Mesenchymal stem cell (in vitro differentiated cells and primary cell): Measurements from ENCODE around the gene ARID5B.
"Not testable (repeated sequence)": the region's sequence is repeated elsewhere in the genome, so short reads cannot be mapped to it uniquely, and the experiment has no call there.

Experiments used
- DNase-seq: peaks from one replicate; pipeline ENCODE4 v3.0.0-alpha.2; 2013
- H2AFZ ChIP-seq: one replicate; pipeline ENCODE4 v1.6.1; 2013; ENCODE audit warnings: low read depth, mild to moderate bottlenecking, control low read depth, inconsistent platforms, low read length, moderate library complexity
- H2AK5ac ChIP-seq: 2 replicates; pipeline ENCODE4 v1.6.1; 2013; ENCODE audit warnings: low read length, moderate library complexity, mild to moderate bottlenecking, inconsistent platforms; ENCODE audit not compliant: severe bottlenecking
- H2BK120ac ChIP-seq: one replicate; pipeline ENCODE4 v1.6.1; 2013; ENCODE audit warnings: low read depth, mild to moderate bottlenecking, inconsistent platforms, low read length, moderate library complexity
- H2BK12ac ChIP-seq, 2 experiments: one replicate each; pipeline ENCODE4 v1.6.1; 2013; ENCODE audit warnings: inconsistent platforms in 2 of 2, low read length in 2 of 2, mild to moderate bottlenecking in 2 of 2, moderate library complexity in 2 of 2, control low read depth in 1 of 2
- H2BK15ac ChIP-seq: one replicate; pipeline ENCODE4 v1.6.1; 2013; ENCODE audit warnings: mild to moderate bottlenecking, low read depth, inconsistent platforms; ENCODE audit not compliant: poor library complexity, severe bottlenecking
- H2BK5ac ChIP-seq: 2 replicates; pipeline ENCODE4 v1.6.1; 2013; ENCODE audit warnings: low read depth, mild to moderate bottlenecking, low read length, control low read depth, inconsistent platforms; ENCODE audit not compliant: poor library complexity, severe bottlenecking
- H3K14ac ChIP-seq, 2 experiments: one replicate each; pipeline ENCODE4 v1.6.1; 2013; ENCODE audit warnings: inconsistent platforms in 2 of 2, low read length in 2 of 2, control low read depth in 1 of 2, mild to moderate bottlenecking in 1 of 2, moderate library complexity in 1 of 2
- H3K18ac ChIP-seq, 2 experiments: one replicate each; pipeline ENCODE4 v1.6.1; 2013; ENCODE audit warnings: inconsistent platforms in 2 of 2, low read length in 2 of 2, control low read depth in 1 of 2, low read depth in 1 of 2, mild to moderate bottlenecking in 1 of 2
- H3K23ac ChIP-seq, 2 experiments: one replicate each; pipeline ENCODE4 v1.6.1; 2013; ENCODE audit warnings: inconsistent platforms in 2 of 2, low read length in 2 of 2, mild to moderate bottlenecking in 2 of 2, moderate library complexity in 2 of 2, control low read depth in 1 of 2
- H3K27ac ChIP-seq: 2 replicates; pipeline ENCODE4 v1.5.1; 2013; ENCODE audit warnings: mild to moderate bottlenecking, moderate library complexity, low read length, control low read depth, inconsistent platforms; ENCODE audit not compliant: poor library complexity, severe bottlenecking
- H3K27me3 ChIP-seq, 2 experiments: 2 replicates each; pipeline versions ENCODE4 v1.6.1 to v1.7.0; 2013; ENCODE audit warnings: low read length in 2 of 2, mild to moderate bottlenecking in 2 of 2, moderate library complexity in 2 of 2, control low read depth in 1 of 2, inconsistent platforms in 1 of 2; ENCODE audit not compliant: control insufficient read depth in 1 of 2, insufficient read depth in 1 of 2
- H3K36me3 ChIP-seq, 2 experiments: 2 replicates each; pipeline versions ENCODE4 v1.6.1 to v1.7.0; 2013; ENCODE audit warnings: low read length in 2 of 2, control low read depth in 1 of 2, inconsistent platforms in 1 of 2, low read depth in 1 of 2, mild to moderate bottlenecking in 1 of 2; ENCODE audit not compliant: insufficient read depth in 2 of 2, control insufficient read depth in 1 of 2
- H3K4ac ChIP-seq, 2 experiments: one replicate each; pipeline ENCODE4 v1.6.1; 2013; ENCODE audit warnings: inconsistent platforms in 2 of 2, low read length in 2 of 2, mild to moderate bottlenecking in 2 of 2, moderate library complexity in 2 of 2, control low read depth in 1 of 2, low read depth in 1 of 2
- H3K4me1 ChIP-seq: 2 replicates; pipeline ENCODE4 v1.6.1; 2013; ENCODE audit warnings: low read depth, low read length, control low read depth; ENCODE audit not compliant: control insufficient read depth, insufficient read depth
- H3K4me2 ChIP-seq: 2 replicates; pipeline ENCODE4 v1.6.1; 2013; ENCODE audit warnings: low read length, mild to moderate bottlenecking, inconsistent platforms; ENCODE audit not compliant: poor library complexity, severe bottlenecking
- H3K4me3 ChIP-seq, 2 experiments: 2 replicates each; pipeline versions ENCODE4 v1.5.1 to v1.7.0; 2013; ENCODE audit warnings: low read length in 2 of 2, mild to moderate bottlenecking in 2 of 2, control low read depth in 1 of 2, low read depth in 1 of 2; ENCODE audit not compliant: insufficient read depth in 1 of 2
- H3K79me1 ChIP-seq: replicated peaks from 2 replicates; pipeline ENCODE4 v1.6.1; 2013; ENCODE audit warnings: mild to moderate bottlenecking, control low read depth, low read length, inconsistent platforms; ENCODE audit not compliant: poor library complexity, severe bottlenecking
- H3K9ac ChIP-seq: 2 replicates; pipeline ENCODE4 v1.7.0; 2013; ENCODE audit warnings: mild to moderate bottlenecking, low read length, moderate library complexity
- H3K9me3 ChIP-seq: 2 replicates; pipeline ENCODE4 v1.7.0; 2013; ENCODE audit warnings: mild to moderate bottlenecking, low read length; ENCODE audit not compliant: control insufficient read depth
- H4K8ac ChIP-seq: one replicate; pipeline ENCODE4 v1.6.1; 2013; ENCODE audit warnings: inconsistent platforms, mild to moderate bottlenecking, low read length, moderate library complexity
- H4K91ac ChIP-seq: one replicate; pipeline ENCODE4 v1.6.1; 2013; ENCODE audit warnings: mild to moderate bottlenecking, low read length, inconsistent platforms
- WGBS: methylation state at CpG from one replicate; pipeline ENCODE4 v1.1.7; 2013; ENCODE audit warnings: mixed read lengths; 5-methylcytosine and 5-hydroxymethylcytosine counted together

ARID5B gene

DNA sequence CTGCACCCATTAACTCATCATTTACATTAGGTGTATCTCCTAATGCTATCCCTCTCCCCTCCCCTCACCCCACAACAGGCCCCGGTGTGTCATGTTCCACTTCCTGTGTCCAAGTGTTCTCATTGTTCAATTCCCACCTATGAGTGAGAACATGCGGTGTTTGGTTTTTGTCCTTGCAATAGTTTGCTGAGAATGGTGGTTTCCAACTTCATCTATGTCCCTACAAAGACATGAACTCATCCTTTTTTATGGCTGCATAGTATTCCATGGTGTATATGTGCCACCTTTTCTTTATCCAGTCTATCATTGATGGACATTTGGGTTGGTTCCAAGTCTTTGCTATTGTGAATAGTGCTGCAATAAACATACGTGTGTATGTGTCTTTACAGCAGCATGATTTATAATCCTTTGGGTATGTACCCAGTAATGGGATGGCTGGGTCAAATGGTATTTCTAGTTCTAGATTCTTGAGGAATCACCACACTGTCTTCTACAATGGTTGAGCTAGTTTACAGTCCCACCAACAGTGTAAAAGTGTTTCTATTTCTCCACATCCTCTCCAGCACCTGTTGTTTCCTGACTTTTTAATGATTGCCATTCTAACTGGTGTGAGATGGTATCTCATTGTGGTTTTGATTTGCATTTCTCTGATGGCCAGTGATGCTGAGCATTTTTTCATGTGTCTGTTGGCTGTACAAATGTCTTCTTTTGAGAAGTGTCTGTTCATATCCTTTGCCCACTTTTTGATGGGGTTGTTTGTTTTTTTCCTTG is 75.6 kb downstream of the ARID5B start:
- H3K9ac ChIP-seq, H3K4me1 ChIP-seq, H4K91ac ChIP-seq, H3K4me3 ChIP-seq, H2BK120ac ChIP-seq, H2AK5ac ChIP-seq, H3K9me3 ChIP-seq, H3K18ac ChIP-seq, H4K8ac ChIP-seq, H3K27ac ChIP-seq, H3K4me2 ChIP-seq, H3K27me3 ChIP-seq, H3K36me3 ChIP-seq, H2BK12ac ChIP-seq, DNase-seq, H3K14ac ChIP-seq, H3K23ac ChIP-seq, H3K4ac ChIP-seq, H2BK15ac ChIP-seq, H2AFZ ChIP-seq, H2BK5ac ChIP-seq: not testable (repeated sequence)
- H3K79me1 ChIP-seq = peaks cover 19% of the 10 kb centered on the region
- no CpG with 5 or more reads among the region's 3 CpGs for WGBS

GRCh38 chr10:61978965-61979364 is 77.5 kb downstream of the ARID5B start:
- WGBS = 93% methylated on average over 5 of the region's 5 CpGs
- H2BK12ac ChIP-seq = no peak overlapping the region

GRCh38 chr10:61981460-61981859 is 80.0 kb downstream of the ARID5B start:
- no peak for DNase-seq
- Histone ChIP-seq H3K36me3 (peaks cover 0 to 5% of the 10 kb centered on the region in 2 experiments), H4K8ac (no peak overlapping the region), H3K9ac (no peak overlapping the region), H3K79me1 (peaks cover 38% of the 10 kb centered on the region), H2AK5ac (no peak overlapping the region), H2BK12ac (no peak overlapping the region), H4K91ac (no peak overlapping the region), H3K4me1 (no peaks in the 10 kb centered on the region), H3K9me3 (no peaks in the 10 kb centered on the region), H3K4me2 (no peak overlapping the region), H2AFZ (no peak overlapping the region), H2BK5ac (no peak overlapping the region), H3K18ac (no peak overlapping the region), H3K4ac (no peak overlapping the region), H3K27ac (no peak overlapping the region), H2BK120ac (no peak overlapping the region), H3K14ac (no peak overlapping the region), H3K4me3 (no peak overlapping the region), H3K23ac (no peak overlapping the region), H3K27me3 (no peaks in the 10 kb centered on the region), H2BK15ac (no peak overlapping the region)
- 42% methylated on average over 1 of the region's 1 CpG for WGBS

More at GRCh38 chr10:61978965-61979364, 77.5 kb downstream of the ARID5B start:
- no peak overlapping the region for H2BK5ac ChIP-seq
- DNase-seq = no peak
- no peak overlapping the region for H2AK5ac ChIP-seq
- H3K79me1 ChIP-seq = peaks cover 19% of the 10 kb centered on the region
- H2BK15ac ChIP-seq = no peak overlapping the region
- no peak overlapping the region for H2AFZ ChIP-seq
- H3K4me3 ChIP-seq = no peak overlapping the region
- no peak overlapping the region for H4K8ac ChIP-seq
- no peak overlapping the region for H3K27ac ChIP-seq
- H3K14ac ChIP-seq = no peak overlapping the region
- H2BK120ac ChIP-seq = no peak overlapping the region
- no peak overlapping the region for H3K23ac ChIP-seq
- H3K4ac ChIP-seq = no peak overlapping the region
- no peaks in the 10 kb centered on the region for H3K4me1 ChIP-seq
- H3K4me2 ChIP-seq = no peak overlapping the region
- peaks cover 0 to 5% of the 10 kb centered on the region in 2 experiments for H3K36me3 ChIP-seq
- no peaks in the 10 kb centered on the region for H3K27me3 ChIP-seq
- no peaks in the 10 kb centered on the region for H3K9me3 ChIP-seq
- no peak overlapping the region for H3K9ac ChIP-seq
- H3K18ac ChIP-seq = no peak overlapping the region
- H4K91ac ChIP-seq = peak overlapping the region; percentile 50

- 98% methylated on average over 2 of the region's 4 CpGs for WGBS
Observed at GRCh38 chr10:61983255-61983654, 81.8 kb downstream of the ARID5B start.

More at GRCh38 chr10:61983255-61983654, 81.8 kb downstream of the ARID5B start:
- peaks cover 44% of the 10 kb centered on the region for H3K79me1 ChIP-seq
- H2BK5ac ChIP-seq = no peak overlapping the region
- H3K27me3 ChIP-seq = no peaks in the 10 kb centered on the region
- no peak overlapping the region for H2BK12ac ChIP-seq
- H2AK5ac ChIP-seq = no peak overlapping the region
- H3K27ac ChIP-seq = no peak overlapping the region
- H4K91ac ChIP-seq = no peak overlapping the region
- H3K4me2 ChIP-seq = no peak overlapping the region
- no peak overlapping the region for H3K9ac ChIP-seq
- no peak for DNase-seq
- no peak overlapping the region for H2BK15ac ChIP-seq
- H3K9me3 ChIP-seq = no peaks in the 10 kb centered on the region
- no peak overlapping the region for H2BK120ac ChIP-seq
- no peak overlapping the region for H3K18ac ChIP-seq
- no peaks in the 10 kb centered on the region for H3K4me1 ChIP-seq
- no peak overlapping the region for H4K8ac ChIP-seq
- no peak overlapping the region for H3K14ac ChIP-seq
- no peak overlapping the region for H3K4ac ChIP-seq
- no peak overlapping the region for H3K23ac ChIP-seq
- peaks cover 0 to 5% of the 10 kb centered on the region in 2 experiments for H3K36me3 ChIP-seq
- no peak overlapping the region for H3K4me3 ChIP-seq
- no peak overlapping the region for H2AFZ ChIP-seq
